Measurements from ENCODE around the gene RPS2.

The RPS2 gene

GRCh38 chr16:1979271-1980029, 14.8 kb upstream of the RPS2 start:
- Histone ChIP-seq H3K27ac (no peak overlapping the region), H3K27me3 (ENCODE audit: control insufficient read depth, insufficient read depth, low read length) (no peaks in the 10 kb centered on the region), H3K9ac (no peak overlapping the region), H3K4me1 (no peaks in the 10 kb centered on the region), H3K4me2 (ENCODE audit: low read length) (peak overlapping the region; percentile 87), H2AFZ (peak overlapping the region; percentile 70), H3K79me2 (no peaks in the 10 kb centered on the region), H3K4me3 (ENCODE audit: low read depth, low read length) (peak overlapping the region; percentile 60), H3K36me3 (ENCODE audit: control insufficient read depth, insufficient read depth, low read length) (no peaks in the 10 kb centered on the region), H3K9me3 (ENCODE audit: control insufficient read depth, low read length) (no peaks in the 10 kb centered on the region)
- TF ChIP-seq CTCF (IDR thresholded peaks at IDR 0.05), result no peak

GRCh38 chr16:1978476-1979120, 14.0 kb upstream of the RPS2 start:
- Histone ChIP-seq H3K36me3 (ENCODE audit: control insufficient read depth, insufficient read depth, low read length) (no peaks in the 10 kb centered on the region), H3K9me3 (ENCODE audit: control insufficient read depth, low read length) (no peaks in the 10 kb centered on the region), H3K4me1 (no peaks in the 10 kb centered on the region), H3K27ac (no peak overlapping the region), H3K27me3 (ENCODE audit: control insufficient read depth, insufficient read depth, low read length) (no peaks in the 10 kb centered on the region), H3K4me3 (ENCODE audit: low read depth, low read length) (peak overlapping the region; percentile 60), H3K79me2 (no peaks in the 10 kb centered on the region), H3K4me2 (ENCODE audit: low read length) (peak overlapping the region; percentile 87), H3K9ac (no peak overlapping the region), H2AFZ (peak overlapping the region; percentile 70)
- TF ChIP-seq CTCF (IDR thresholded peaks at IDR 0.05), result no peak

GRCh38 chr16:1977875-1978268, 13.2 kb upstream of the RPS2 start:
- H3K27me3 ChIP-seq (ENCODE audit: control insufficient read depth, insufficient read depth, low read length), result no peaks in the 10 kb centered on the region
- TF ChIP-seq CTCF (IDR thresholded peaks at IDR 0.05), result no peak
- H3K9me3 ChIP-seq (ENCODE audit: control insufficient read depth, low read length), result no peaks in the 10 kb centered on the region

GRCh38 chr16:1976951-1977874, 12.6 kb upstream of the RPS2 start:
- peaks cover 6% of the 10 kb centered on the region for H3K79me2 ChIP-seq
- H3K4me1 ChIP-seq, result peaks cover 2% of the 10 kb centered on the region
- no peak overlapping the region for H3K4me2 ChIP-seq (ENCODE audit: low read length)
- no peaks in the 10 kb centered on the region for H3K9me3 ChIP-seq (ENCODE audit: control insufficient read depth, low read length)
- TF ChIP-seq CTCF (IDR thresholded peaks at IDR 0.05), result no peak
- no peak overlapping the region for H3K4me3 ChIP-seq (ENCODE audit: low read depth, low read length)
- H3K36me3 ChIP-seq (ENCODE audit: control insufficient read depth, insufficient read depth, low read length), result no peaks in the 10 kb centered on the region
- H2AFZ ChIP-seq, result no peak overlapping the region
- no peak overlapping the region for H3K27ac ChIP-seq
- no peak overlapping the region for H3K9ac ChIP-seq
- H3K27me3 ChIP-seq (ENCODE audit: control insufficient read depth, insufficient read depth, low read length), result no peaks in the 10 kb centered on the region

More at GRCh38 chr16:1977875-1978268, 13.2 kb upstream of the RPS2 start:
- no peak overlapping the region for H3K4me2 ChIP-seq (ENCODE audit: low read length)
- no peaks in the 10 kb centered on the region for H3K36me3 ChIP-seq (ENCODE audit: control insufficient read depth, insufficient read depth, low read length)
- H3K4me1 ChIP-seq, result no peaks in the 10 kb centered on the region
- no peak overlapping the region for H2AFZ ChIP-seq
- no peaks in the 10 kb centered on the region for H3K79me2 ChIP-seq
- H3K27ac ChIP-seq, result no peak overlapping the region
- H3K4me3 ChIP-seq (ENCODE audit: low read depth, low read length), result no peak overlapping the region
- no peak overlapping the region for H3K9ac ChIP-seq
